Middle frontal gyrus (tissue), 1 donor: Measurements from ENCODE around the gene PRR5L.

Experiments
- DNase-seq: peaks from one replicate; pipeline ENCODE4 v3.0.0-alpha.2; 2015; ENCODE audit warnings: low spot score; ENCODE audit errors: extremely low spot score

Gene PRR5L

GRCh38 chr11:36376009-36376887 lies 80.2 kb downstream of the PRR5L start:
- no peak for DNase-seq

GRCh38 chr11:36376888-36377758 lies 81.0 kb downstream of the PRR5L start:
- no peak for DNase-seq

- DNase-seq = no peak
Measured at GRCh38 chr11:36377759-36378564, 81.9 kb downstream of the PRR5L start.

- DNase-seq = no peak
Measured at GRCh38 chr11:36379653-36380052, 83.6 kb downstream of the PRR5L start.

- no peak for DNase-seq
Measured at GRCh38 chr11:36380296-36381014, 84.4 kb downstream of the PRR5L start.

- no peak for DNase-seq
Measured at GRCh38 chr11:36381015-36381360, 84.9 kb downstream of the PRR5L start.

- DNase-seq = no peak
Measured at GRCh38 chr11:36383195-36383594, 87.1 kb downstream of the PRR5L start.

GRCh38 chr11:36385121-36385970 lies 89.3 kb downstream of the PRR5L start:
- DNase-seq = no peak

- no peak for DNase-seq
Measured at GRCh38 chr11:36386411-36386810, 90.3 kb downstream of the PRR5L start.

- DNase-seq = no peak
Measured at GRCh38 chr11:36388071-36388470, 92.0 kb downstream of the PRR5L start.

GRCh38 chr11:36388951-36389350 lies 92.9 kb downstream of the PRR5L start:
- no peak for DNase-seq

GRCh38 chr11:36389811-36390210 lies 93.7 kb downstream of the PRR5L start:
- no peak for DNase-seq

GRCh38 chr11:36390963-36391471 lies 94.9 kb downstream of the PRR5L start:
- DNase-seq = no peak

- no peak for DNase-seq
Measured at GRCh38 chr11:36392196-36392595, 96.1 kb downstream of the PRR5L start.

- no peak for DNase-seq
Measured at GRCh38 chr11:36394056-36394455, 98.0 kb downstream of the PRR5L start.

GRCh38 chr11:36394926-36395325 lies 98.8 kb downstream of the PRR5L start:
- no peak for DNase-seq

GRCh38 chr11:36395978-36396736 lies 100.1 kb downstream of the PRR5L start:
- DNase-seq = no peak

- DNase-seq = no peak
Measured at GRCh38 chr11:36398231-36398953, 102.3 kb downstream of the PRR5L start.
